HepG2 (cell line): ENCODE data around the gene ANKRD42.

Source experiments
- CCAR2 ChIP-seq: fragments of 200-400 bp; formaldehyde crosslinking; optimal IDR thresholded peaks from 2 replicates; pipeline ENCODE3; 2018; ENCODE audit warnings: low read depth, mild to moderate bottlenecking, low read length, moderate library complexity
- EP300 ChIP-seq, 3 experiments: sonication (generic) in 1 of 3; formaldehyde crosslinking in 1 of 3; IDR thresholded peaks; 2 replicates each; pipeline versions ENCODE4 v1.5.1 to v1.6.1; 2011 to 2020; ENCODE audit warnings: low read depth in 2 of 3, low read length in 2 of 3, borderline replicate concordance in 1 of 3, improper control_type of control experiment in 1 of 3, mild to moderate bottlenecking in 1 of 3, missing genetic modification reagents in 1 of 3, moderate library complexity in 1 of 3
- TAF1 ChIP-seq: sonication (generic); formaldehyde crosslinking; IDR thresholded peaks from 2 replicates; pipeline ENCODE4 v1.4.0; 2020; ENCODE audit warnings: missing genetic modification reagents
- YY1 ChIP-seq: IDR thresholded peaks from 2 replicates; pipeline ENCODE4 v1.6.1; 2011; ENCODE audit warnings: low read length, low read depth, moderate library complexity, mild to moderate bottlenecking; ENCODE audit not compliant: insufficient read depth, insufficient replicate concordance
- ZFX ChIP-seq: sonication (generic); formaldehyde crosslinking; IDR thresholded peaks from 2 replicates; pipeline ENCODE4 v1.4.0; 2020; ENCODE audit warnings: mild to moderate bottlenecking, low read depth, missing genetic modification reagents, moderate library complexity
- TF ChIP-seq, protein P1 (sequence below): sonication (generic); formaldehyde crosslinking; IDR thresholded peaks from 2 replicates; pipeline ENCODE4 v1.4.0; 2020; ENCODE audit warnings: missing genetic modification reagents, borderline replicate concordance
- TF ChIP-seq, protein P2 (sequence below): sonication (generic); formaldehyde crosslinking; IDR thresholded peaks from 2 replicates; pipeline ENCODE4 v1.5.1; 2020; ENCODE audit warnings: mild to moderate bottlenecking, missing genetic modification reagents, moderate library complexity
- TF ChIP-seq, protein P3 (sequence below): sonication (generic); formaldehyde crosslinking; IDR thresholded peaks from 2 replicates; pipeline ENCODE4 v1.5.0; 2020; ENCODE audit warnings: mild to moderate bottlenecking, missing genetic modification reagents, moderate library complexity
- TF ChIP-seq, protein P4 (sequence below): sonication (generic); formaldehyde crosslinking; IDR thresholded peaks from 2 replicates; pipeline ENCODE4 v1.4.0; 2020; ENCODE audit warnings: missing genetic modification reagents

DNA sequence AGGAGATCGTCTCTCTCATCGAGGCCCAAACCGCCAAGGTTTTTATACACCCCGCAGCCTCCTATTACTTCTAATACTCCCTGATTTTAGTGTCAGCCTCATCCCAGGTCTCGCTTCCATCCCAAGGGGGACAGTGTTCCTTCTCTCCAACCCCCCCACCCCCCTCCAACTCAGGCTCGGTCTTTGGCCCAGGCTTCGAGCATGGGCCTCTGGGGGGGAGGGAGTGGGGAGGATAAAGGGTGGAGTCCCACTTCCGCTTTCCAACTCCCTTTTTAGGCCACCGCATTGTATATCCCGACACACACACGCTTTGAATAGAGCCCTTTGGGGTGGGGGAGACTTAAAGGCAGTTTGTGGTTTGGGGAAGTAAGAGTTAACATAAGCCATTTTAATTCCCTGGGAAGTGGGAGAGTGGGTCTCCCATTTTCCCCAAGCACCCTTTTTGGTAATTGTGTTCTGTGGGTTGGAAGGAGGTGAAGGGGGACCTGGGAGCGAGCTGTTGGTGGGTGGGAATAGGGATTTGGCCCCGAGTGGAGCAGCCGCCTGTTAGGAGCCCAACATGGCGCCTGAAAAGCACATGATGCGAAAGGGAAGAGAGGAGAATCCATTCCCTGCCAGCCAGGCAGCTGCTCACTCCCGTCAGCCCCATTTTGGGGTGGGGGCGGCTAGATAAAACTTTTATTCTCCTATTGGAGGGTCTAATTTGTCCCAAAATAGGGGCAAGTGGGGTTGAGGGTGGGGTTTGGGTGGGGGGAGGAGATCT lies 35.7 kb upstream of the ANKRD42 start:
- TF ChIP-seq, protein P1, sequence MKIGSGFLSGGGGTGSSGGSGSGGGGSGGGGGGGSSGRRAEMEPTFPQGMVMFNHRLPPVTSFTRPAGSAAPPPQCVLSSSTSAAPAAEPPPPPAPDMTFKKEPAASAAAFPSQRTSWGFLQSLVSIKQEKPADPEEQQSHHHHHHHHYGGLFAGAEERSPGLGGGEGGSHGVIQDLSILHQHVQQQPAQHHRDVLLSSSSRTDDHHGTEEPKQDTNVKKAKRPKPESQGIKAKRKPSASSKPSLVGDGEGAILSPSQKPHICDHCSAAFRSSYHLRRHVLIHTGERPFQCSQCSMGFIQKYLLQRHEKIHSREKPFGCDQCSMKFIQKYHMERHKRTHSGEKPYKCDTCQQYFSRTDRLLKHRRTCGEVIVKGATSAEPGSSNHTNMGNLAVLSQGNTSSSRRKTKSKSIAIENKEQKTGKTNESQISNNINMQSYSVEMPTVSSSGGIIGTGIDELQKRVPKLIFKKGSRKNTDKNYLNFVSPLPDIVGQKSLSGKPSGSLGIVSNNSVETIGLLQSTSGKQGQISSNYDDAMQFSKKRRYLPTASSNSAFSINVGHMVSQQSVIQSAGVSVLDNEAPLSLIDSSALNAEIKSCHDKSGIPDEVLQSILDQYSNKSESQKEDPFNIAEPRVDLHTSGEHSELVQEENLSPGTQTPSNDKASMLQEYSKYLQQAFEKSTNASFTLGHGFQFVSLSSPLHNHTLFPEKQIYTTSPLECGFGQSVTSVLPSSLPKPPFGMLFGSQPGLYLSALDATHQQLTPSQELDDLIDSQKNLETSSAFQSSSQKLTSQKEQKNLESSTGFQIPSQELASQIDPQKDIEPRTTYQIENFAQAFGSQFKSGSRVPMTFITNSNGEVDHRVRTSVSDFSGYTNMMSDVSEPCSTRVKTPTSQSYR (CRISPR knock-in tag): no peak
- TF ChIP-seq CCAR2: no peak
- TF ChIP-seq, protein P2, sequence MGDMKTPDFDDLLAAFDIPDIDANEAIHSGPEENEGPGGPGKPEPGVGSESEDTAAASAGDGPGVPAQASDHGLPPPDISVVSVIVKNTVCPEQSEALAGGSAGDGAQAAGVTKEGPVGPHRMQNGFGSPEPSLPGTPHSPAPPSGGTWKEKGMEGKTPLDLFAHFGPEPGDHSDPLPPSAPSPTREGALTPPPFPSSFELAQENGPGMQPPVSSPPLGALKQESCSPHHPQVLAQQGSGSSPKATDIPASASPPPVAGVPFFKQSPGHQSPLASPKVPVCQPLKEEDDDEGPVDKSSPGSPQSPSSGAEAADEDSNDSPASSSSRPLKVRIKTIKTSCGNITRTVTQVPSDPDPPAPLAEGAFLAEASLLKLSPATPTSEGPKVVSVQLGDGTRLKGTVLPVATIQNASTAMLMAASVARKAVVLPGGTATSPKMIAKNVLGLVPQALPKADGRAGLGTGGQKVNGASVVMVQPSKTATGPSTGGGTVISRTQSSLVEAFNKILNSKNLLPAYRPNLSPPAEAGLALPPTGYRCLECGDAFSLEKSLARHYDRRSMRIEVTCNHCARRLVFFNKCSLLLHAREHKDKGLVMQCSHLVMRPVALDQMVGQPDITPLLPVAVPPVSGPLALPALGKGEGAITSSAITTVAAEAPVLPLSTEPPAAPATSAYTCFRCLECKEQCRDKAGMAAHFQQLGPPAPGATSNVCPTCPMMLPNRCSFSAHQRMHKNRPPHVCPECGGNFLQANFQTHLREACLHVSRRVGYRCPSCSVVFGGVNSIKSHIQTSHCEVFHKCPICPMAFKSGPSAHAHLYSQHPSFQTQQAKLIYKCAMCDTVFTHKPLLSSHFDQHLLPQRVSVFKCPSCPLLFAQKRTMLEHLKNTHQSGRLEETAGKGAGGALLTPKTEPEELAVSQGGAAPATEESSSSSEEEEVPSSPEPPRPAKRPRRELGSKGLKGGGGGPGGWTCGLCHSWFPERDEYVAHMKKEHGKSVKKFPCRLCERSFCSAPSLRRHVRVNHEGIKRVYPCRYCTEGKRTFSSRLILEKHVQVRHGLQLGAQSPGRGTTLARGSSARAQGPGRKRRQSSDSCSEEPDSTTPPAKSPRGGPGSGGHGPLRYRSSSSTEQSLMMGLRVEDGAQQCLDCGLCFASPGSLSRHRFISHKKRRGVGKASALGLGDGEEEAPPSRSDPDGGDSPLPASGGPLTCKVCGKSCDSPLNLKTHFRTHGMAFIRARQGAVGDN (CRISPR knock-in tag): no peak
- TF ChIP-seq YY1: peak; percentile 87
- TF ChIP-seq, protein P3, sequence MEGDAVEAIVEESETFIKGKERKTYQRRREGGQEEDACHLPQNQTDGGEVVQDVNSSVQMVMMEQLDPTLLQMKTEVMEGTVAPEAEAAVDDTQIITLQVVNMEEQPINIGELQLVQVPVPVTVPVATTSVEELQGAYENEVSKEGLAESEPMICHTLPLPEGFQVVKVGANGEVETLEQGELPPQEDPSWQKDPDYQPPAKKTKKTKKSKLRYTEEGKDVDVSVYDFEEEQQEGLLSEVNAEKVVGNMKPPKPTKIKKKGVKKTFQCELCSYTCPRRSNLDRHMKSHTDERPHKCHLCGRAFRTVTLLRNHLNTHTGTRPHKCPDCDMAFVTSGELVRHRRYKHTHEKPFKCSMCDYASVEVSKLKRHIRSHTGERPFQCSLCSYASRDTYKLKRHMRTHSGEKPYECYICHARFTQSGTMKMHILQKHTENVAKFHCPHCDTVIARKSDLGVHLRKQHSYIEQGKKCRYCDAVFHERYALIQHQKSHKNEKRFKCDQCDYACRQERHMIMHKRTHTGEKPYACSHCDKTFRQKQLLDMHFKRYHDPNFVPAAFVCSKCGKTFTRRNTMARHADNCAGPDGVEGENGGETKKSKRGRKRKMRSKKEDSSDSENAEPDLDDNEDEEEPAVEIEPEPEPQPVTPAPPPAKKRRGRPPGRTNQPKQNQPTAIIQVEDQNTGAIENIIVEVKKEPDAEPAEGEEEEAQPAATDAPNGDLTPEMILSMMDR (CRISPR knock-in tag): no peak
- TF ChIP-seq, protein P4, sequence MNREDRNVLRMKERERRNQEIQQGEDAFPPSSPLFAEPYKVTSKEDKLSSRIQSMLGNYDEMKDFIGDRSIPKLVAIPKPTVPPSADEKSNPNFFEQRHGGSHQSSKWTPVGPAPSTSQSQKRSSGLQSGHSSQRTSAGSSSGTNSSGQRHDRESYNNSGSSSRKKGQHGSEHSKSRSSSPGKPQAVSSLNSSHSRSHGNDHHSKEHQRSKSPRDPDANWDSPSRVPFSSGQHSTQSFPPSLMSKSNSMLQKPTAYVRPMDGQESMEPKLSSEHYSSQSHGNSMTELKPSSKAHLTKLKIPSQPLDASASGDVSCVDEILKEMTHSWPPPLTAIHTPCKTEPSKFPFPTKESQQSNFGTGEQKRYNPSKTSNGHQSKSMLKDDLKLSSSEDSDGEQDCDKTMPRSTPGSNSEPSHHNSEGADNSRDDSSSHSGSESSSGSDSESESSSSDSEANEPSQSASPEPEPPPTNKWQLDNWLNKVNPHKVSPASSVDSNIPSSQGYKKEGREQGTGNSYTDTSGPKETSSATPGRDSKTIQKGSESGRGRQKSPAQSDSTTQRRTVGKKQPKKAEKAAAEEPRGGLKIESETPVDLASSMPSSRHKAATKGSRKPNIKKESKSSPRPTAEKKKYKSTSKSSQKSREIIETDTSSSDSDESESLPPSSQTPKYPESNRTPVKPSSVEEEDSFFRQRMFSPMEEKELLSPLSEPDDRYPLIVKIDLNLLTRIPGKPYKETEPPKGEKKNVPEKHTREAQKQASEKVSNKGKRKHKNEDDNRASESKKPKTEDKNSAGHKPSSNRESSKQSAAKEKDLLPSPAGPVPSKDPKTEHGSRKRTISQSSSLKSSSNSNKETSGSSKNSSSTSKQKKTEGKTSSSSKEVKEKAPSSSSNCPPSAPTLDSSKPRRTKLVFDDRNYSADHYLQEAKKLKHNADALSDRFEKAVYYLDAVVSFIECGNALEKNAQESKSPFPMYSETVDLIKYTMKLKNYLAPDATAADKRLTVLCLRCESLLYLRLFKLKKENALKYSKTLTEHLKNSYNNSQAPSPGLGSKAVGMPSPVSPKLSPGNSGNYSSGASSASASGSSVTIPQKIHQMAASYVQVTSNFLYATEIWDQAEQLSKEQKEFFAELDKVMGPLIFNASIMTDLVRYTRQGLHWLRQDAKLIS: no peak
- TF ChIP-seq EP300 (IDR thresholded peaks at IDR 0.05; ENCODE audit: low read depth in 2 of 2, low read length in 2 of 2): no peak
- TF ChIP-seq EP300 (CRISPR knock-in tag; IDR thresholded peaks at IDR 0.05; ENCODE audit: borderline replicate concordance): no peak
- peak; percentile 56; the same call in 1 of the 2 replicates for TF ChIP-seq ZFX (CRISPR knock-in tag)
- TF ChIP-seq TAF1 (CRISPR knock-in tag): no peak
